Activated CD4-positive, alpha-beta T cell treated with anti-CD3 and anti-CD28 coated beads, Interleukin-2, amount 50 U/mL, for 16 hours (primary cell): ENCODE measurements around the gene MAD1L1.

ENCODE experiments used
- DNase-seq: peaks from one replicate; pipeline ENCODE4 v3.0.0-alpha.2; 2020

Gene MAD1L1

GRCh38 chr7:2241580-2242540 is 9.1 kb upstream of the MAD1L1 start, which contains the start of the genes MRM2 and NUDT1:
TSS of gene MRM2 (minus strand) at chr7:2242205. CDS start at chr7:2242169, 36 bp downstream.
TSS of gene NUDT1 (plus strand) at chr7:2242226. CDS start at chr7:2244575, 2,349 bp downstream.
- peak; percentile 84 for DNase-seq

- DNase-seq, result no peak
These were observed 6.5 kb upstream of the MAD1L1 start for GRCh38 chr7:2239242-2239641.

GRCh38 chr7:2237109-2237602 is 4.4 kb upstream of the MAD1L1 start:
- no peak for DNase-seq

- DNase-seq, result no peak
These were observed 1.2 kb upstream of the MAD1L1 start for GRCh38 chr7:2233926-2234325.

DNA sequence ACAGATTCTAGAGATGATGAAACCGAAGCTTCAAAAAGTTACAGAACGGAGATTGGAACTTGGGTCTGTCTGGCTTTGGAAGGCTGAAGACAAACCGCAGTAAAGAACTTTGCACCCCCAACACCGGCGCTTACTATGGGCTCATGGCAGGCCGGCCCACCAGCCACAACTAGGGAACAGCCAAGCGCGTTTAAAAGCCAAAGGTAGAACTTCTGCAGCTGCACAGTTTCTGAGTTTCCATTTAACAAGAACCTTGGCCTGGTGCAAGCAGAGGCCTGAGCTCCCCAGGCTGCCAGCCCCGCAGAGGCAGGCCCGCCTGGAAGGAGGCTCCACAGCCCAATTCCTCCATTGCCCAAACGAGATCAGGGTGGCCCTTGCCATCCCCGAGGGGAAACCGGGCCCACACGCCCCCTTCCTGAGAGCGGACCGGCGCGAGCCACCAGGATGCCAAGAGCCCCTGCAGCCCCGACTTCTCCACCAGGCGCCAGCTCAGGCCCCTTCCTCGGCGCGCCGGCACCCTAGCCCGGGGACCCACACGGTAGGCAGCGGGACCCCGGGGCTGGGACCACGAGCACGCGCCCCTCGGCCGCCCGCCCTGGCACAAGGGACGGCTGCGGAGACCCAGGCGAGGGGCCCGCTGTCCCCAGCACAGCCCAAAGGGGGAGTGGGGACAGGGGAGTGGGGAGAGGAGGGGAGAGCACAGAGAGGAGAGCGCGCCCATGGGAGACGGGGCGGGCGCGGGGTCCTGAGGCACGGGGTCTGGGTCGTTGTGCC is 566 bp downstream of the MAD1L1 start:
- peak; percentile 24 for DNase-seq

DNA sequence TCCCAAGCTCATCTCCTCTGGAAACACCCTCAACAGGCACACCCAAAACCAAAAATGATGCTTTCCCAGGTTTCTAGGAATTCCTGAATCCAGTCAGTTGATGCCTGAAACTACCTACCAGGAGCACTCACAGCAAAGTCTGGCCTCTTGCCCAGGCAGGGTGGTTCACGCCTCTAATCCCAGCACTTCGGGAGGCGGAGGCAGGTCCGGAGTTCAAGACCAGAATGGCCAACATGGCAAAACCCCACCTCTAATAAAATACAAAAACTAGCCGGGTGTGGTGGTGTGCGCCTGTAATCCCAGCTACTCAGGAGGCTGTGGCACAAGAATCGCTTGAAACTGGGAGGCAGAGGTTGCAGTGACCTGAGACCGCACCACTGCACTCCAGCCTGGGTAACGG is 1.9 kb downstream of the MAD1L1 start:
- no peak for DNase-seq

DNA sequence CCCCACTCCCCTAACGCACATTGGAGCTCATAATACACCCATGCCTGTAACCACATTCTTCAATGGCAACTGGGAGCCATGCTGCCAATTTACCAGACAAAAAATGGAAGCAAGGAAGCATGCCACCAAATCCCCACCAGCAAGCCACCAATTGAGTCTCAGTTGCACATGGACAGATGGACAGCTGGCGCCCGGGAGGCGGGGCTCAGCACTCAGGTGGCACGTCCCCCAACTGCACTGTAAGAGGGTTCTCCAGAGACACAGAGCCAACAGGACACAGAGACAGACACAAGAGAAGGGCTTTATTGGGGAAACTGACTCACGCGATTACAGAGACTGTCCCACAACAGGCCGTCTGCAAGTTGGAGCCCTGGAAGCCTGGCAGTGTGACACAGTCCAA is 2.5 kb downstream of the MAD1L1 start:
- no peak for DNase-seq

DNA sequence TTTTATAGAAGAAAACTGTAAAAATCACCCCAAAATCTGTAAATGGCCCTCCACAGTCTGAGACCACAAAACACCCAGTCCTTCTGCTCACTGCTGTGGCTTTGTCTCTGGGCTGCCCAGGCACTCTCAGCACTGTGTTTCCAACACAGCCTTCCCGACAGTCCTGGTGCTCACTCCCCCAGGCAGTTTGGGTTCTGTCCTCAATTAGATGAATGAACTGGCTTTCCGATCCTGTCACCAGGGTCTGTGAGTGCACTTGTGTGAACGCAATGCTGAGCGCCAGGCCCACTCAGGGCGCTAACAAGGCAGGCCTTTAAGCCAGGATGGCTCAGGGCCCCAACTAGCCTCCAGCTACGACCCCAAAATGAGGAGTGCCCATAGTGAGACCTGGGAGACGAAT is 3.3 kb downstream of the MAD1L1 start:
- no peak for DNase-seq

DNA sequence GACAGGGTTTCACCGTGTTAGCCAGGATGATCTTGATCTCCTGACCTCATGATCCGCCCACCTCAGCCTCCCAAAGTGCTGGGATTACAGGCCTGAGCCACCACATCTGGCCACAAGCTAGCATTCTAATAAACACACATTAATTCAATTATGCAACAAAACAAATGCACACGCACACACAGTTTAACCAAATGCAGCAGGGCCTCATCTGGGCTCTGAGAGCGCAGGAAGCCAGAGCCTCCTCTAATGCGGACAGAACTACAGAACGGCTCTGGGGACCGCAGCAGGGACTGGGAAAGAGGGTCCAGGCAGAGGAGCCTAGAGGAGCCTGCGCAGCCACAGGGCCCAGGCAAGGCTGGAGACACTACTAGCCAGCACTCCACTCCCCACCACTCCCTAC is 3.8 kb downstream of the MAD1L1 start:
- DNase-seq, result no peak

GRCh38 chr7:2227699-2228098 is 5.0 kb downstream of the MAD1L1 start:
- DNase-seq, result no peak

DNA sequence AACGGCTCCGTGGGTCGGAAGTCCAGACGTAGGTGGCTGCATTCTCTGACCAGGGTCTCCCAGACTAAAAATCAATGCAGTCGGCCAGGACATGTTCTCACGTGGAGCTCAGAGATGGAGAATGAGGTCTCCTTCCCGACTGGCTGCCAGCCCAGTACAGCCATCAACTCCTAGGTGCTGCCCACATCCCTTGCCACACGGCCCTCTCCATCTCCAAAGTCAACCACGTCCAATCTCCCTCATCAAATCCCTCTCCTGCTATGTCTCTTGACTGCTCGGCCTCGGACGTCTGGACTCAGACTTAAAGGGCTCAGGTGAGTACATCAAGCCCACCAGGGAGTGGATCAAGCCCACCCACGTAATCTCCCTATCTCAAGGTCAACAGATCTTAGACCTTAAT is 6.9 kb downstream of the MAD1L1 start:
- DNase-seq, result no peak

- DNase-seq, result no peak
These were observed 7.4 kb downstream of the MAD1L1 start for GRCh38 chr7:2225336-2225735.

GRCh38 chr7:2224934-2225333 is 7.8 kb downstream of the MAD1L1 start:
- no peak for DNase-seq

GRCh38 chr7:2224491-2224928 is 8.2 kb downstream of the MAD1L1 start:
- DNase-seq, result no peak

- no peak for DNase-seq
These were observed 9.4 kb downstream of the MAD1L1 start for GRCh38 chr7:2223321-2223720.

DNA sequence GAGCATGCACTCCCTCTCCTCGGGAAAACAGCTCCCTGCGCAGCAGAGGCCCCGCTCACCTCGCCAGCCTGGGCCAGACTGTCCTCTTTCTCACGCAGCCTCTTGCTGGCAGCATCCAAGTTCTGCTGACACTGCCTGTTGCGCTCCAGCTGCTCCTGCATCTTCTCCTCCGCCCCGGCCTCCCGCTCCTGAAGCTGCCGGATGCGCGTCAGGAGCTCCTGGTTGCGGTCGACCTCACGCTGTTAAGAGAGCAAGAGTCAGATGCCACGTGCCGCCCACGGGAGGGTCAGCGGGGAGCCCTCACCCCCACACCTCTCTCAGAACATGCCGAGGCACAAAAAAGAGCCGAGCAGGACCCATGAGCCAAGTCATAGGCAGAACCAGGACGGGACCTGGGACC is 10.2 kb downstream of the MAD1L1 start:
- no peak for DNase-seq

DNA sequence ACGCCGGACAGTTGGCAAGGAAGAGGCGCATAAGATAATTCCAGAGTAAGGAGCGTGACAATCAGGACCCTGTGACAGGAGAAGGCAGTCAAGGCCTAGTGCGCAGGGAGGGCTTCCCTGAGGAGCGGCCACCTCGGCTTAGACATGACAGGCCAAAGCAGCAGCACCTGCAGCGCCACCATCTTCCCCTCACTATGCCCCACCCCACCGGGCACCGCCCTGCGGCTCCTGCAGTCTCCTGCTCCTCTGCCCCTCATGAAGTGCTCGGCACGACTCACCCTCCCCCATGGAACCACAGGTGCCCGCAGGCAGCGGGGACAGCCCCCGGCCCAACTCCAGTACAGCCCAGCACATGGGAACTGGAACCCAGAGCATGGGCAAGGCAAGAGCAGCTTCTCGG is 11.8 kb downstream of the MAD1L1 start:
- DNase-seq, result no peak

GRCh38 chr7:2220506-2220905 is 12.2 kb downstream of the MAD1L1 start:
- DNase-seq, result no peak

DNA sequence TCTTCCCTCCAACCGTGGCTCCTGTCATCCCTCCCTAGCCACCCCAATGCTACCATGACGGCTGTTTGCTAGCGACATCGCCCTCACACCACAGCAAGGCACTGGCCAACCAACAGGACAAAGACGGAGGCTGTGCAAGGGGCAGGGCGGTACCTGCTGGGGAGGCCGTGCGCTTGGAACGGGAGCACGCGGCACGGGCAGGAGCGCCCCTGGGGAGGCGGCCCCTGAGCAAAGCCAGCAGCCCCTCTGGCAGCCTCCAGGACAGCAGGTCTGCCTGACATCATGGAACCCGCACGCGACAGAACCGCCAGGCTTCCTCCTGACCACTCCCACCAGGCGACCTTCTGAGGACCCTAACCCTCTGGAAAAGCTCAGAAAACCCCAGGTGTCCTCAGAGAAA is 12.7 kb downstream of the MAD1L1 start:
- DNase-seq, result no peak

- no peak for DNase-seq
These were observed 13.1 kb downstream of the MAD1L1 start for GRCh38 chr7:2219606-2220005.

DNA sequence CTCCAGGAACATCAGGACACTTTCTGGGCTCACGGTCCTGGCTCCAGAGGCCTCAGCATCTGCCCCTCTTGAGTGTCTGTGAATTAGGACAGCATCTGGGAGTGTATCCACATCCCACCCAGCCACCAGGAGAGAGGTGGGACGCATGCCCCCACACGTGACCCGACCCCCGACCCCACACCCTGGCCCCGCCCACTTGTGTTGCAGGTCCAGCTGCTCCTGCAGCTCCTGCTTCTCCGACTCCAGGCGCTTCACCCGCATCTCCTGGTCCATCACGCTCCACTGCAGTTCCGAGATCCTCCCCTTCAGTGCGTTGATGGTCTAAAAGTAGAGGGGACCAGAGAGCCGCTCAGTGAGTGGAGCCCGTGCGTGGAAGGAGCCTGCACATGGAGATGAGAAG is 13.6 kb downstream of the MAD1L1 start:
- DNase-seq, result no peak

DNA sequence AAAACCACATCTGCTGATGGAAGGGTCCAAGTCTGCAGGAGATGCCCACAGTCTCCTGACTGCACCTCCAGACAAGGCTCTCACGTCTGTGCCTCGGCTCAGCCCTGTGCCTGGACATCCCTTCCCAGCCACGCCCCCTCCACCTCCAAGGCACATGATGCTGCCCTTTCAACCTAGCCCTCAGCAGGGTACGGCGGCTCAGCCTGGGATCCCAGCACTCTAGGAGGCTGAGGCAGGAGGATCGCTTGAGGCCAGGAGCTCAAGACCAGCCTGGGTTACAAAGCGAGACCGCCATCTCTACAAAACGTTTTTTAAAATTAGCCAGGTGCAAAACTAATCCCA is 14.3 kb downstream of the MAD1L1 start:
- no peak for DNase-seq

- no peak for DNase-seq
These were observed 14.9 kb downstream of the MAD1L1 start for GRCh38 chr7:2217716-2218443.
